Measurements from ENCODE around the gene MS4A14.

Gene MS4A14

GRCh38 chr11:60454212-60454611 is 58.0 kb downstream of the MS4A14 start:
- Histone ChIP-seq H3K36me3 (ENCODE audit: control insufficient read depth, insufficient read depth, low read length) (no peaks in the 10 kb centered on the region), H3K27me3 (replicated peaks; ENCODE audit: control insufficient read depth, insufficient read depth, low read length) (no peaks in the 10 kb centered on the region), H3K4me3 (replicated peaks; ENCODE audit: low read depth, low read length) (no peak overlapping the region)
- peak; percentile 22 for DNase-seq (ENCODE audit: extremely low read depth, insufficient read length)
- TF ChIP-seq, protein P1, sequence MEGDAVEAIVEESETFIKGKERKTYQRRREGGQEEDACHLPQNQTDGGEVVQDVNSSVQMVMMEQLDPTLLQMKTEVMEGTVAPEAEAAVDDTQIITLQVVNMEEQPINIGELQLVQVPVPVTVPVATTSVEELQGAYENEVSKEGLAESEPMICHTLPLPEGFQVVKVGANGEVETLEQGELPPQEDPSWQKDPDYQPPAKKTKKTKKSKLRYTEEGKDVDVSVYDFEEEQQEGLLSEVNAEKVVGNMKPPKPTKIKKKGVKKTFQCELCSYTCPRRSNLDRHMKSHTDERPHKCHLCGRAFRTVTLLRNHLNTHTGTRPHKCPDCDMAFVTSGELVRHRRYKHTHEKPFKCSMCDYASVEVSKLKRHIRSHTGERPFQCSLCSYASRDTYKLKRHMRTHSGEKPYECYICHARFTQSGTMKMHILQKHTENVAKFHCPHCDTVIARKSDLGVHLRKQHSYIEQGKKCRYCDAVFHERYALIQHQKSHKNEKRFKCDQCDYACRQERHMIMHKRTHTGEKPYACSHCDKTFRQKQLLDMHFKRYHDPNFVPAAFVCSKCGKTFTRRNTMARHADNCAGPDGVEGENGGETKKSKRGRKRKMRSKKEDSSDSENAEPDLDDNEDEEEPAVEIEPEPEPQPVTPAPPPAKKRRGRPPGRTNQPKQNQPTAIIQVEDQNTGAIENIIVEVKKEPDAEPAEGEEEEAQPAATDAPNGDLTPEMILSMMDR (IDR thresholded peaks at IDR 0.05; ENCODE audit: insufficient read depth, low read length, poor library complexity, severe bottlenecking): no peak

GRCh38 chr11:60455531-60456042 is 59.3 kb downstream of the MS4A14 start, which contains the start of gene MS4A1:
TSS of gene MS4A1 (plus strand) at chr11:60455847. CDS start at chr11:60462375, 6,528 bp downstream.
- Histone ChIP-seq H3K36me3 (ENCODE audit: control insufficient read depth, insufficient read depth, low read length) (peaks cover 4% of the 10 kb centered on the region; the same call in 1 of the 2 replicates), H3K4me3 (replicated peaks; ENCODE audit: low read depth, low read length) (peak within 1 kb of the TSS; percentile 84), H3K27me3 (replicated peaks; ENCODE audit: control insufficient read depth, insufficient read depth, low read length) (no peaks in the 10 kb centered on the region)
- DNase-seq (ENCODE audit: extremely low read depth, insufficient read length): peak; percentile 82
- TF ChIP-seq, protein P1 (IDR thresholded peaks at IDR 0.05; ENCODE audit: insufficient read depth, low read length, poor library complexity, severe bottlenecking): no peak

DNA sequence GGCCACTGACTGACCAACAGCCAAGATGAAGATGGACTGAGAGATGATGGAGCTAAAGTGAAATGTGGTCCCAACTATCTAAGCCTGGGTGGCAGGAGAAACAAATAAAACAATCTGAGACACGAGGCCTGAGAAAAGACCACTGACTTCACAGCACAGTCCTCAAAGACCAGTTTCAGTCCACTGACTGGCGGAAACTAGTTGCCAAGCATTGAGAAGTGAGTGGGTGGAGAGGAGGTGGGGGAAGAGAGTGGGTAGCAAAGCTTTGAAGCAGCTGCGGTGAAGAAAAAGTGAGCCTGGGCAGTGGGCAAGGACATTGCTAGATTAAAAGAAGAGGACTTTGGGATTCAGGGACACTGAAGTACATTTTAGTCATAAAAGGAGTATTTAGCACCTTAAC is 61.3 kb downstream of the MS4A14 start:
- peak overlapping the region; percentile 84 for H3K4me3 ChIP-seq (replicated peaks; ENCODE audit: low read depth, low read length)
- H3K27me3 ChIP-seq (replicated peaks; ENCODE audit: control insufficient read depth, insufficient read depth, low read length): no peaks in the 10 kb centered on the region
- DNase-seq (ENCODE audit: extremely low read depth, insufficient read length): peak; percentile 53
- H3K36me3 ChIP-seq (ENCODE audit: control insufficient read depth, insufficient read depth, low read length): peaks cover 12% of the 10 kb centered on the region
- TF ChIP-seq, protein P1 (IDR thresholded peaks at IDR 0.05; ENCODE audit: insufficient read depth, low read length, poor library complexity, severe bottlenecking): no peak

GRCh38 chr11:60459345-60459744 is 63.1 kb downstream of the MS4A14 start:
- H3K27me3 ChIP-seq (replicated peaks; ENCODE audit: control insufficient read depth, insufficient read depth, low read length): no peaks in the 10 kb centered on the region
- H3K4me3 ChIP-seq (replicated peaks; ENCODE audit: low read depth, low read length): peak overlapping the region; percentile 84
- H3K36me3 ChIP-seq (ENCODE audit: control insufficient read depth, insufficient read depth, low read length): peaks cover 24% of the 10 kb centered on the region
- no peak for DNase-seq (ENCODE audit: extremely low read depth, insufficient read length)
- TF ChIP-seq, protein P1 (IDR thresholded peaks at IDR 0.05; ENCODE audit: insufficient read depth, low read length, poor library complexity, severe bottlenecking): no peak

Measured in GM06990 (cell line).